GM15510 (cell line): Measurements from ENCODE around the gene CSPG5.

Experiments
- POLR2A ChIP-seq: IDR thresholded peaks from 3 replicates; pipeline ENCODE4 v1.6.1; 2011; ENCODE audit warnings: borderline replicate concordance; ENCODE audit not compliant: insufficient read length; ENCODE audit errors: extremely low read depth

The CSPG5 gene

DNA sequence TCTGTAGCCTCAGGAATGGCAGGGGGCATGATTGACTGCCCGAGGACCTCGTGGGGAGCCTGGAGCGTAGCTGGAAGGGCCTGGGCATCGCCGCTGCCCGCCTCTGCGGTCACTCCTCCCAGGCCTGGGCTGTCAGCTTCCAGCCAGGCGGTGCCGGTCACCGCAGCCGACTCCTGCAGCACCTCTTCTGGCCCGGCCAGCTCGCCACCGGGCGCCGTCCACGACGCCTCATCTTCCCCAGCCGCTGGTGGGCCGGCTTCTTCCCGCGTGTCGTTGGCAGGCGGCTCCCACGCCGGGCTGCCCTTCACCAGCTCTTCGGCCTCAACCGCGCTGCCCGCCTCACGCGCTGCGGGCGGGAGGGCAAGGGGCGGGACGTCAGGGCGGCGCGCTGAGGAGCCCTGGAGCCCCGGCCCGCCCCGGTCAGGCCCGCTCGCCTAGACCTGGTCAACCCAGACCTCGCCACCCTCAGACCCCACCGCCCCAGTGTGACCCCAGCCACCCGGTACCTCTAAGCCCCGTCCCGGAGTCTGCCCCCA is 1.0 kb downstream of the CSPG5 start:
- TF ChIP-seq POLR2A, result no peak

DNA sequence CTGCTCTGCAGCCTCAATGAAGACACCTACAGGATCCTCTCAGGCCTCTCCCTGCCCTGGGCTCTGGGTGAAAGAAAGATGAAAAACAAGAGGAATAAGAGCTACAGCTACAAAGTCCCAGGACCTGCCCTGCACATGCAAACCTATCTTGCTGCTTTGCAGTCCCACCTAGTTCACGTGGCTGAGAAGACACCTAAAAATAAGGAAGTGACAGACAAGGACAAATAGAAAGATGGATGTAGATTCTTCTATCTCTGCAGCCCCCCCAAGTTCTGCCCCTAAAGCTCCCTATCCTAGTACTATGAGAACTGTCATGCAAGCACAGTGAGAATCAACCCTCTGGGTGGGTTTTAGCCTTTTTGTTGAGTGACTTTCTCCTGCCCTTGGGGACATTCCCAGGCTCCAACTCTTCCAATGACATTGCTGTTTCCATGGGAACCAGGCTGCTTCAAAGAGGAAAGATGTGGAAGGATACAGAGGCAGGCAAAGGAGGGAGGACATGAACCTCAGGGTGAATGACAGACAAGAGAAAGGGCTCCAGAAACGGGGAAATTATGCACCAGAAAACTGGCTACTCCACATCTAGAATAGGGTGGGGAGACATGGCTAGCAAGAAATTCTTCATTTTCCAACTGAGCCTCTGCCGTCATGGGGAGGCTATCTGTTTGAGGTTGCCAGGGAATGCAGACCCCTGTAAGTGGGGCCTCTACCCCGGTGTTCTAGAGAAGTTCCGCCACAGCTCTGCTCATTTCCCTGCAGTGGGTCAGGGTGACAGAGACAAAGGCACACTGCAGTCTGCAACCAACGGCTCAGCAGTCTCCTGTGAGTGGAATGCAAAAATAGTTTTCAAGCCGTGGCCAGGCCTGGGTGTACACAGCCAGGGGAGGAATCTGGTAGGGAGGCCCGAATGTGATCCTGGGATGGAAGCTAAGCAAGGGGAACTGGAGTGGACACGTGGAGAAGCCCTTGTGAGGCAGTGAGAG is 5.2 kb downstream of the CSPG5 start:
- TF ChIP-seq POLR2A, result no peak

DNA sequence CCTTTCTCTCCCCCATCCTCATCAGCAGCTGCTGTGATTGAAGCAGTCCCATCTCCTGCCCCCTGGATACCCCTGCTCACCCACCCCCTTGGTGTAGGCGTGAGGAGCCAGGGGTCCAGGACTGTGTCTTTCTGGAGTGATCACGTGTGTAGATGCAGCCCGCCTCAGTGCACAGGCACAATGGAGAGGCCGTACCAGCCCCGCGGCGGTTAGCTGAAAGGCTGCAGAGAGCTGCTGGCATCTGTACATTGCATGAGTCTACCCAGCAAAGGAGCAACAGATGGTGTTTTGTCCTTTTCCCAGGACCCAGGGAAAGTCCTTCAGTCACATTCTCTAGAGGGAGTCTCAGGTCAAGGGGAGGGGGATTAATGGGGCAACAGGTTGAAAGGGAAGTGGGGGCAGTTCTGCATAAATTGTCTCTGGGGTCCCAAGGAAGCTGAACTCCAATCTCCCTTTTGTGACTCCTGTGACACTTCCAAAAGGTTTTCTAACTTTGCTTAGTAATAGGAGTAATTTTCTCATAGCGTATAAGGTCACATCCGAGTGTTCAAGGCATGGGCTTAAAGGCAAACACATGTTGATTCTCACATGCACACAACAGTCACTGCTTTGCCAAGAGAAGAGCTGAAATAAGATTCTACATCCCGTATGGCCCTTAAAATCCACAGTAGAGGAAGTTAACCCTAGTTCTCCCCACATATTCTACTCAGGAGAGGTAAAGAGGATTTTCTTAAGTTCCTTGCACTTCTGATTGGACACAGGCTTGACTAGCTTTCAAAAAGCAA is 7.1 kb downstream of the CSPG5 start:
- TF ChIP-seq POLR2A, result no peak

GRCh38 chr3:47568901-47569300 is 9.8 kb downstream of the CSPG5 start:
- TF ChIP-seq POLR2A, result no peak

GRCh38 chr3:47567149-47567548 is 11.5 kb downstream of the CSPG5 start:
- TF ChIP-seq POLR2A, result no peak

DNA sequence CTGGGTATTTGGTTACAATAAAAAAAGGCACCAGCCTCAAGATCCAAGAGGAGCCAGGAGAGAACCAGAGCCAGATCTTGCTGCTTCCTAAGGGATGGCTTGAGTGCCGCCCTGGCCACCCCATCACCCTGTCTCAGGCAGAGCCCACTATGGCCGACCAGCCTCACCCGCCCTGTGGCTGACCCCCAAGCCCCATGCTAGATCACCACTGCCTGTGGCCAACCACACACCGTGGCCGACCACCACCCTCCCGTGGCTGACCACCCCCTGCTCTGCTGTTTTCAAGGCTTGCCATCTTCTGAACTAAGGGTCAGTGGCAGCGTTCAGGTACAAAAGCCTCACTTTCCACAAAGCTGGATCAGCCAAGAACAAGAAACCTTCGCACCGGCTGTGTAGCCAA is 12.0 kb downstream of the CSPG5 start:
- TF ChIP-seq POLR2A, result no peak

DNA sequence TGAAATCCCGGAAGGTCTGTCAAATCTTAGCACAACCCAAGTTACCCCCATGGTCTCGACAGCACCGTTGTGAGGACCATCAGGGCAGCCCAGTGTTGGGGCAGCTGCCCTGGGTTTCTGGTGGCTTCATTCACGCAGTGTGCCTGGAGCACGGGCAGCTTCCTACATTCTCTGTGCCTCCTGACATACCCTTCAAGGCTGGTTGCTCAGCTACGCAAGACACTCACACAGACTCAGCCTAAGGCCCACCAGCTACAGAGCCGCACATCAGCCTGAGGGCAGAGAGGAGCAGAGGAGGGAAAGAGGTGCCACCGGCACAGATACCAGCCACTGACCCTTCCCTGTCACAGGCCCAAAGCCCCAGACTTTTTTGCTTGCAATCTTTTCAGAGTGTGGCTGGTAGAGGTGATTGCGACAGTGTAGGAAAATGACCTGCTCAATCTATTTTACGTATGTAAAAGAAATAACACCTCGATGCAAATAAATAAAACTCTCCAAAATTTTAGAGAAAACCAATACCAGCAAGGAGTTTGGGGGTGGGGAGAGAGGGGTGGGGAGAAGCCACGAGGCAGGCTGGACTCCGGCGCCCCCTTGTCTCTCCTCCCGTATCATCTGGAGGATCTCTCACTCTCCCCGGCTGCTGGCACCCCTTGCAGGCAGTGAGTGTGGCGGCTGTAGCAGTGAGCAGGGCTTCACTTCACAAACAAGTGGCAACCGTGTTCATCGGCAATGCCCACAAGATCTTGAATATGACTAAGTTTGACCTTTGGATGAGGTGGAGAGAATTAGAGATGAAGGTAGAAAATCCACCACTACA is 12.7 kb downstream of the CSPG5 start:
- TF ChIP-seq POLR2A, result no peak

DNA sequence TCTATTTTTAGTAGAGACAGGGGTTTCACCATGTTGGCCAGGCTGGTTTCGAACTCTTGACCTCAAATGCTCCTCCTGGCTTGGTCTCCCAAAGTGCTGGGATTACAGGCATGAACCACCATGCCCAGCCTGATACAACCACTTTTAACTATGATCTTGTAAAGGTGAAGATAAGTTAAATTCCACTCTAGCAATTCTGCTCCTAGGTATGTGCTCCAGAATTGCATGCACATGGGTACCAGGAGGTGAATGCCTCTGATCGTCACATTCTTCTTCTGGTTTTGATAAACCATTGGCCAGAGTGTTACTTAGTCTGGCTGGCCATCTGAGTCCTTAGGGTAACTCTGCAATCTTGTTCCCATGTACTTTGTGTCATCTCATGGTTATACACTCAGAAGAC is 22.3 kb downstream of the CSPG5 start:
- TF ChIP-seq POLR2A, result no peak

GRCh38 chr3:47554335-47554734 is 24.3 kb downstream of the CSPG5 start:
- no peak for TF ChIP-seq POLR2A

- TF ChIP-seq POLR2A, result no peak
These were observed 25.3 kb downstream of the CSPG5 start for GRCh38 chr3:47553407-47553806.

DNA sequence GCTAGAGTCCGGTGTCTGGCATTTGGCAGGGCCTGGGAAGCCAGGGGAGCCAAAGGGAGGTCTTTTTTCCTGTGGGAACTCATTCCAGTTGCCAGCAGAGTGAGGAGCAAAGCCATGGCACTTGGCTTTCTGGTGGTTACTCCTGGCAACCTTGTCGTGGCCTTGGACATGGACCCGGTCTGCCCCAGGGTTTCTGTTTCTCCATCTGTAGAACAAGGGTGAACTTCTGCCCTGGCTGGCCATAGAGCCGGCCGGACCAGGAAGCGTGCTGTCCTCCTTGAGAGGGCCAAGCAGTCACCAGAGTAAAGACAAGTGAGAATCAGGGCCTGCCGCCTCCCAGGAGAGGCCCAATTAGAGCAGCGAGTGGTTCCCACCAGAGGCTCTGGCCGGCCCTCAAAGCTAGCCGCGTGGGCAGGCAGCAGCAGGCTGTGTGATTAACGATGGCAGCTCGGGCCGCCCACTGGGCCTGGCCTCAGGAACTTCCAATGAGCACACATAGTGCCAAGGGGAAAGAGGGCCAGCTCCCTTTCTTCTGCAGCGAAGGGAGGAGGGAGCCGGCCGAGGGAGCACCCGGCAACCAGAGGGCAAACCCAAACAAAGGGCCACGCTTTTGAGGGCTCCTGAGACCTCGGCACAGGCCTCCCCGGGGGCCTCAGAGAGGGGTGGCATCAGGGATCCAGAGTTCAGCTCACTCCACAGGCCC is 36.0 kb downstream of the CSPG5 start:
- TF ChIP-seq POLR2A, result no peak

- no peak for TF ChIP-seq POLR2A
These were observed 37.0 kb downstream of the CSPG5 start for GRCh38 chr3:47541583-47542108.

DNA sequence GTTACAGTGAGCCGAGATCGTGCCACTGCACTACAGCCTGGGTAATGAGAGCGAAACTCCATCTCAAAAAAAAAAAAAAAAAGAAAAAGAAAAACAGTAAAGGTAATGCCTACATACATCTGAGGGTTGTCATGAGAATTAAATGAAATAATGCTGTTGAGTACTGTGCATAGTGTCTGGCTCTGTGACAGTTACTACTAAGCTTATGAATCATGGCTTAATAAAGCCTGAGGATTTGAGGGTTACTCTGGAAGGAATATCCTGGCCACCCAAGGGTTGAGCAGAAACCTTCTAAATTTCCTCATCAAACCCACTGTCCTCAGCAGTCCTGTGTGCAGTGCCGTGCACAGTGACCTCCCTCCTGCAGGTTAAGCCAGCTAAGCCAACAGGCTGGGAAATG is 38.4 kb downstream of the CSPG5 start:
- no peak for TF ChIP-seq POLR2A

GRCh38 chr3:47536967-47537366 is 41.7 kb downstream of the CSPG5 start:
- TF ChIP-seq POLR2A, result no peak
